Stomach smooth muscle (tissue), 2 donors: ENCODE results near the gene ENO4.

Experiments used
- H3K27ac ChIP-seq: one replicate; pipeline ENCODE4 v1.7.0; 2013; ENCODE audit warnings: mild to moderate bottlenecking, low read length, inconsistent platforms
- H3K27me3 ChIP-seq, 2 donors: one replicate each; pipeline ENCODE4 v1.7.0; 2013; ENCODE audit warnings: low read length in 2 of 2; ENCODE audit not compliant: insufficient read depth in 2 of 2, control insufficient read depth in 1 of 2
- H3K36me3 ChIP-seq, 2 donors: one replicate each; pipeline ENCODE4 v1.7.0; 2013; ENCODE audit warnings: low read length in 2 of 2; ENCODE audit not compliant: control insufficient read depth in 2 of 2, insufficient read depth in 2 of 2
- H3K4me1 ChIP-seq: one replicate; pipeline ENCODE4 v1.7.0; 2013; ENCODE audit warnings: low read length; ENCODE audit not compliant: control insufficient read depth, insufficient read depth
- H3K4me3 ChIP-seq, 2 donors: one replicate each; pipeline ENCODE4 v1.7.0; 2013; ENCODE audit warnings: low read length in 2 of 2
- H3K9ac ChIP-seq, 2 donors: one replicate each; pipeline ENCODE4 v1.7.0; 2013; ENCODE audit warnings: low read length in 2 of 2, mild to moderate bottlenecking in 1 of 2
- H3K9me3 ChIP-seq, 2 donors: one replicate each; pipeline ENCODE4 v1.7.0; 2013; ENCODE audit warnings: low read length in 2 of 2; ENCODE audit not compliant: control insufficient read depth in 2 of 2
- donor health status: healthy.
- donor health status: Pancreatic carcinoma.

The ENO4 gene

GRCh38 chr10:116849248-116850057, at the start of gene ENO4:
Gene ENO4, plus strand, starts transcription at chr10:116849499. Its CDS starts 68 bp downstream, at chr10:116849567.
- H3K4me3 ChIP-seq: peak within 1 kb of the TSS; percentile 88 to 93
- H3K36me3 ChIP-seq: no peaks in the 10 kb centered on the region
- H3K9me3 ChIP-seq: no peaks in the 10 kb centered on the region
- H3K4me1 ChIP-seq: peaks cover 10% of the 10 kb centered on the region
- H3K27ac ChIP-seq: no peak within 1 kb of the TSS
- H3K9ac ChIP-seq: peak within 1 kb of the TSS; percentile 78 to 87
- no peaks in the 10 kb centered on the region for H3K27me3 ChIP-seq

GRCh38 chr10:116800286-116800929, 48.9 kb upstream of the ENO4 start:
- Histone ChIP-seq H3K4me1 (no peaks in the 10 kb centered on the region), H3K9me3 (no peaks in the 10 kb centered on the region), H3K36me3 (no peaks in the 10 kb centered on the region), H3K27ac (no peak overlapping the region), H3K4me3 (no peak overlapping the region), H3K9ac (no peak overlapping the region), H3K27me3 (peaks cover 10 to 20% of the 10 kb centered on the region in 2 donors)

GRCh38 chr10:116801658-116802057, 47.6 kb upstream of the ENO4 start:
- Histone ChIP-seq H3K27ac (no peak overlapping the region), H3K9me3 (no peaks in the 10 kb centered on the region), H3K4me1 (no peaks in the 10 kb centered on the region), H3K27me3 (peaks cover 6 to 18% of the 10 kb centered on the region in 2 donors), H3K9ac (no peak overlapping the region), H3K36me3 (no peaks in the 10 kb centered on the region), H3K4me3 (no peak overlapping the region)

DNA sequence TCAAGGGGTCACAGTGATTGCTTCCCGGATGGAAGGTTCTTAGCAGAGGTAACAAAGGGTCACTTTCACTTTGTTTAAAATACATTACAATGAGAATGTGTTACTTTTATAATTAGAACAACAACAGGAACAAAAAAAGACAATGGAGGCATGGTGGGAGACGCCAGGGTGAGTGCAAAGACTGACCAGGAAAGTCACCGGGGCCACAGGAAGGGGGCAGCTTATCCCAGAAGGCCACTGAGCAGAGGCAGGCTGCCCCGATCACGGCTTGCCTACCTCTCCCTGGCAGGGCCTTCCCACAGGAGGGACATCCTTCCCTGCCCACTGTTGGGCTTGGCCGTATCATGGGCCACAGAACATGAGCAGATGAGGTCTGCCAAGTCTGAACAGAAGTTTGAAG, 46.8 kb upstream of the ENO4 start:
- H3K9me3 ChIP-seq: no peaks in the 10 kb centered on the region
- H3K36me3 ChIP-seq: no peaks in the 10 kb centered on the region
- H3K27me3 ChIP-seq: peaks cover 5 to 16% of the 10 kb centered on the region in 2 donors
- no peak overlapping the region for H3K27ac ChIP-seq
- no peak overlapping the region for H3K4me3 ChIP-seq
- H3K4me1 ChIP-seq: no peaks in the 10 kb centered on the region
- no peak overlapping the region for H3K9ac ChIP-seq

- Histone ChIP-seq H3K4me3 (no peak overlapping the region), H3K9me3 (no peaks in the 10 kb centered on the region), H3K27ac (no peak overlapping the region), H3K4me1 (no peaks in the 10 kb centered on the region), H3K36me3 (no peaks in the 10 kb centered on the region), H3K9ac (no peak overlapping the region), H3K27me3 (peaks cover 5 to 17% of the 10 kb centered on the region in 2 donors)
These were observed 46.4 kb upstream of the ENO4 start for GRCh38 chr10:116802876-116803275.

DNA sequence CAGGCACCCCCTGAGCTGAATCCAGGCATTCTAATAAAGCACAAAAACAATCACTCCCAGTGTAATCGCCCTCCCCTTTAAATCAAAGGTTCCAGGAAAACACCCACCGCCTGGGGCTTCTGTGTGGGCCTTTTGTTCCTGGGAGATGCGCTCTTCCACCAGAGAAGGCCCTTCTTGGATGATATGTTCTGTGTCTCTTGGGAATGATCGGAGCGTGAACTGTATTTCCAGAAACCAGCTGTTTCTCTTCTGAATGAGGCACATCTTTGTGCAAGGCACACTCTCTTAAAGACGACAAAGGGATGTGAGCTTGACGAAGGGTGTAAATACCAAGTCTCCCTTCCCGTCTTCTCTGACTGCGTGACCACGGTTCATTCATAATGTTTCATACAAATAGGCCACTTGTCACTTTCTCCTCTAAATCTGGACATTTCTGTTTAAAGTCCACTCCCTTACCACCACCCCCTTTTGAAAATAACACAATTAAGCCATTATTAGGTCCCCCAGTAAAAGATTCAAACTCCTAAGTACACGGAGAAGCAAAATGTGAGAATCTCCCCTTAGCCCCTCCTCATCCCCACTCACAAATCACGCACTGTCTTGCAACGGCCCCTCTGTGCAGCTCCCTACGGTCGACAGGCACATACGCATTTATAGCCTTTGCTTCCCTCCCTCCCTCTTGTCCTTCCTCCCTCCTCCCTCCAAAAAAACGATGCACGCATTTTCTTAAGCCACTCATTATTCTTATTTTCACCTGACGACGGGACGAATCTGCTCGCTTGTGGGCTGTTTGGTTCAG, 45.6 kb upstream of the ENO4 start:
- no peaks in the 10 kb centered on the region for H3K9me3 ChIP-seq
- H3K27me3 ChIP-seq: peaks cover 5 to 21% of the 10 kb centered on the region in 2 donors
- no peaks in the 10 kb centered on the region for H3K36me3 ChIP-seq
- no peak overlapping the region for H3K27ac ChIP-seq
- H3K4me1 ChIP-seq: no peaks in the 10 kb centered on the region
- no peak overlapping the region for H3K4me3 ChIP-seq
- no peak overlapping the region for H3K9ac ChIP-seq

DNA sequence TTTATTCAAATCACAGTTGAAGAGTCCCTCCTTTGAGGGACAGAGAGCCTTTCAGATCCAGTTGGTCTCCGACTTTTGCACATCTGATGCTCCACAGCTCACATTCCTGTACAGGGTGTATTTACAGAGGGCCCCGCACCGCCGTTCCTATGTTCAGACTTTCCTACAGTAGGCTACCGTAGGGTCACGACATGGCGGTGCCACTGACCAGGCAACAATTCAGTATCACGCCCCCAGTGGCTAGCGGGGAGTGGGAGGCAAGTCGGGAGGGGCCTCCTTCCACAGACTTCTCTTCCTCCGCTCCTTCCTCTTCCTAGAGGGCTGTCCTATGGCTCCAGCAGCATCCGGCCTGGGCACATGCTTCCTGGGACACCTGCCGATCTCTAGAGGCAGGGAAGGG, 40.6 kb upstream of the ENO4 start:
- Histone ChIP-seq H3K36me3 (no peaks in the 10 kb centered on the region), H3K27me3 (peaks cover 25 to 27% of the 10 kb centered on the region in 2 donors), H3K4me1 (no peaks in the 10 kb centered on the region), H3K27ac (no peak overlapping the region), H3K4me3 (no peak overlapping the region), H3K9me3 (no peaks in the 10 kb centered on the region), H3K9ac (no peak overlapping the region)

DNA sequence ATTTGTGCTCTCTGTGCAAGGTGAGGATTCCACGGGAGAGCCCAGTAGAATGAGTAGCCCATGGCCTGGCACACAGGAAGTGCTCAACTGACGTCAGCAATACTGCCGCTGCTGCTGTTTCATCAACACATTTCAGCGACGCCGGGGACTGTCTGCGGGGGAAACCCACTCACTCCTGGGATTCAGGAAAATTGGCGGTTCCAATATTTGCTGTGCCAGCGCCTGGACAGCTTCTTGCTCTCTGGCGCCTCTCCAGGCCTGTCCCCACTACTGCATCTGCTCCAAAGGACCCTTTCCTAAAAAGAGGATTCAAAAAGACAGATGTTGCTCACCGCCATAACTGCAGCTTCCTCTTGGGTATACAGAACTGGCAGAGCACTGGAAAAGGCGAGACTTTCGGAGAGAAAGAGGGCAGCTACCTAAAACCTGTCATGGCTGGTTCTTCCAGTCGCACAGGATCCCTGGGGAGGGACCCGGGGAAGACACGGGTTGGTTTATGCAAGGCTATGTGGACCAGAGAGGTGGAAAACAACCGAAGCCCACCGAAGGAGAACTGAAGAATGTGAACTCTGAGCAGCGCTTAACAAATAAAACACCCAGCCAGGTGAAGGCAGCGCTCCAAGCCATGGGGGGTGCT, 39.7 kb upstream of the ENO4 start:
- no peak overlapping the region for H3K27ac ChIP-seq
- H3K9me3 ChIP-seq: no peaks in the 10 kb centered on the region
- H3K4me1 ChIP-seq: no peaks in the 10 kb centered on the region
- no peak overlapping the region for H3K9ac ChIP-seq
- no peaks in the 10 kb centered on the region for H3K36me3 ChIP-seq
- peaks cover 30 to 31% of the 10 kb centered on the region in 2 donors for H3K27me3 ChIP-seq
- no peak overlapping the region for H3K4me3 ChIP-seq

GRCh38 chr10:116810120-116810500, 39.2 kb upstream of the ENO4 start:
- no peak overlapping the region for H3K9ac ChIP-seq
- no peaks in the 10 kb centered on the region for H3K4me1 ChIP-seq
- no peak overlapping the region for H3K27ac ChIP-seq
- H3K27me3 ChIP-seq: peaks cover 30 to 31% of the 10 kb centered on the region in 2 donors
- no peaks in the 10 kb centered on the region for H3K36me3 ChIP-seq
- H3K4me3 ChIP-seq: no peak overlapping the region
- no peaks in the 10 kb centered on the region for H3K9me3 ChIP-seq

GRCh38 chr10:116810895-116811294, 38.4 kb upstream of the ENO4 start:
- H3K9ac ChIP-seq: no peak overlapping the region
- no peaks in the 10 kb centered on the region for H3K4me1 ChIP-seq
- H3K27ac ChIP-seq: no peak overlapping the region
- peaks cover 31 to 32% of the 10 kb centered on the region in 2 donors for H3K27me3 ChIP-seq
- no peaks in the 10 kb centered on the region for H3K36me3 ChIP-seq
- no peaks in the 10 kb centered on the region for H3K9me3 ChIP-seq
- no peak overlapping the region for H3K4me3 ChIP-seq
